ENCODE data around the gene MATK. TPM values are rescaled to one million over a fixed set of nuclear protein-coding genes. Genes with fewer than 3 reads are reported as not detected.
A peak's percentile ranks its signal among the peaks of the same experiment; 100 is the strongest.
"Not testable (repeated sequence)": the region's sequence is repeated elsewhere in the genome, so short reads cannot be mapped to it uniquely, and the experiment has no call there.

Gene MATK
- total RNA-seq, 2 donors from 2014 or later: 1.1 to 2.8 TPM

DNA sequence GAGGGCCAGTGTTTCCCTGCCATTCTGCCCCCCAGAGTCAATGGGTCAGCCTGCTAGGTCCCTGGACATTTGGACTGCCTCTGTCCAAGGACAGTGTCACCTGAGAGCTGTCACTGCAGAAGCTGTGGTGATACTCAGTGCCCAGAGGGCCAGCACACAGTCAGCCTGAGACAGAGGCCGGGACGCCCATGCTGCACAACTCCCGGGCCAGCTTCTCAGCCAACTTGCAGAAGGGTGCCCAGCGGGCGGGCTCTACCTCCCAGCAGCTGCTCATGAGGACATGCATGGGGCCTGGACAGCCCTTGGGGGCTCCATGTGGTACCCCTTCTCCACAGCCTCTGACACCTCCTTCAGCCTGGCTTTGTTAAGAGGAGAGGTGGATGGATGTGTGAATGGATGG, 10.3 kb downstream of the MATK start:
- intact Hi-C loops (cut with DNase I): no loop called here

DNA sequence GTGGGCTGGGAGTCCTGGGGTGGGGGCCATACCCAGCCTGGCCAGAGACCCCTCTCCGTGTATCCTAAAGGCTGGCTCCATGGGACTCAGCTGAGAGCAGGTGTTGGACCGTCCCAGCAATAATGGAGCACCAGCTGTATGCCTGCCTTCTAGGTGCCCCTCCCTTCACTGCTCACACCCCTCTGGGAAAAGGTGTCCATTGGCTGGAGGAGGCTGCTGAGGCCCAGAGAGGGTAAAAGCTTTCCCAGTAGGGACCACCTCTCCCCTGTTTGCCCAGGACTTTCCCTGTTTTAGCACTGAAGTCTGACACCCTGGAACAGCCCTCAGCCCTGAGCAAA, 10.8 kb downstream of the MATK start:
- intact Hi-C loops (cut with DNase I): no loop called here
- no peak for DNase-seq (ENCODE audit: low spot score)

More for the DNA sequence above, 10.3 kb downstream of the MATK start:
- no peak for DNase-seq (ENCODE audit: low spot score)

DNA sequence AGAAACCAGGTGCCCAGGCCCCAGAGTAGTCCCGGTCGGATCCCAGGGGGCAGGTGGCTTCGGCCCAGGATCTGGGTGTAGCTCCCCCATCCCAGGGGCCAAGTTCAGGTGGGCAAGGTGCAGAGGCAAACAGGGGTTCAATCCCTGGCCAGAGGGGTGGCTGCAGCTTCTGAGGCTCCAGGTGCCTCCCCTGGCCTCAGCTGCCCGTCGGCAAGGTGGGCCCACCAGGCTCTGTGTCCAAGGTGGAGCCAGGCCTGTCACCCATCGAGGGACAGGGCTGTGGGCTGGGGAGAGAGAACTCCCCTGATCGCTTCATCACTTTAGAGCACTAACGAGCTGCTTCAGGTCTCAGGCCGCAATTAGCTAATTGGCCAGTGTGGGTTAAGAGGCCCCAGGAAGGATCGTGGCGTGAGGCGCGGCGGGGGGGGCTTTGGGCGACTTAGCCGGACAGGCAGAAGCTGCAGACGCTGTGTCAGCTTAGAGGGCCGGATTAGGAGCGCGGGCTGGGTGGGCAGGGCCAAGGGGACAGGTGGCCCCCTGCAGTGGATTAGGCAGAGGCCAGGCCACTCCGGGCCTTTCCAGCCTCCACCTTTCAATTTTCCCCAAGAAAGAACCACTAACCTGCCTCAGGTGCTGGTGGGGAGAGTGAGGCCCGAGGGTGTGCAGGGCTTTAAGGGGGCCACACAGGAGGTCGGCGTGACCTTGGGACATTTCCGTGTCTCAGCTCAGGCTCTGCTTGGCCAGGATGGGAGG, 11.4 kb downstream of the MATK start:
- intact Hi-C loops (cut with DNase I): no loop called here
- DNase-seq (ENCODE audit: low spot score): no peak

DNA sequence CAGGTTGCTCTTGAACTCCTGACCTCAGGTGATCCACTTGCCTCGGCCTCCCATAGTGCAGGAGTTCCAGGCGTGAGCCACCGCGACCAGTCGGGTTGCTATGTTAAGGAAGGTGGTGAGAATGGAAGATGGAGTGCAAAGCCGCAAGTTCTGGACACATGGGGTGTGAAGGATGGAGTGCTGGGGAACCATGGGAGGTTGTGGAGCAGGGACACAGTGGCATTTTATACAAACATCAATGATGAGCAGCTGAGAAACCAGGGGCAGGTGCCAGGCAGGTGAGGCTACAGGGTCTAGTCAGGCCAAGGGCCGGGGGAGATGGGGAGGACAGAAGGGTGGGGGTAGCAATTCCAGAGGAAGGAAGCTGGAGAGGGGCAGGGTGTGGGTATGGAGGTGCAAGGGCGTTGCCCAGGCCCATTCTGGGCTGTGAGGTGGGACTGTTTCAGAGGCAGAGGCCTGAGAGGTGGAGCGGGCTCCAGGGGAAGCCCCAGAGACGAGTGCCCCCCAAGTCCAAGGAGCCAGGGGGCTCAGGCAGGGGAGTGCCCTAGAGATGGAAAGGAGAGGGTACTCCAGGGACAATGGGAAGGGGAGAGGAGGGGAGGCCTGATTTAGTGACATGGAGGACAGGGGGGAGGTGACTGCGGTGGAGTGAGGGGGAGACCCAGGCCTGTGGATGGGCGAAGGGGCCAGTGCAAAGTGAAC, 12.2 kb downstream of the MATK start:
- intact Hi-C loops (cut with DNase I): no loop called here
- no peak for DNase-seq (ENCODE audit: low spot score)

DNA sequence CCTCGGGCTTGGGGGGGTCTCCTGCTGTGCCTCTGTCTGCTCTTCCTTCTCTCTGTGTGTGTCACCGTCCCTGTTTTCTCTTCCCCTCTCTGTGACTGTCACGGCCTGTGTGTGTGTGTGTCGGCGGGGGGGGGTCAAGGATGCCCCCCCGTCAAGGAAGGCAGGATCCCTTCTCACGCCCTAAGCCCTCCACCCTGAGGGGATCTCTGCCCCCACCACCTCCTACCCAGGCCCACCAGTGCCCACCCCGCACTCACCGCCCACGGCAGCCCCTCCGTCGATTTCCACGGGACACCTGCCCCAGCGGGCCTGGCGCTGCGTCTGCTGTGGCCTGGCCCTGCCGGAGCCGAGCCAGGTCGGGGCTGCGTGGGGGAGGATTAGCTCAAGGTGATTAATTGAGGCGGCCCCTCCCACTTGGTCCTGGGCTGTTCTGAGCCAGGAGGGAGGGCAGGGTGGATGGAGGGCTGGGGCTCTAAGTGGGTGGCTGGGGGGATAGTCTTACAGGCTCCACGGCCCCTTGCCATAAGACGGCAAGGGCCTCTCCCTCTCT, 14.2 kb downstream of the MATK start, which contains the start of gene RAX2:
TSS of gene RAX2 (minus strand) at position 323 of the 550 bp plus-strand sequence. CDS start 486 bp downstream, outside the sequence.
- intact Hi-C loops (cut with DNase I): no loop called here
- DNase-seq (ENCODE audit: low spot score): no peak

DNA sequence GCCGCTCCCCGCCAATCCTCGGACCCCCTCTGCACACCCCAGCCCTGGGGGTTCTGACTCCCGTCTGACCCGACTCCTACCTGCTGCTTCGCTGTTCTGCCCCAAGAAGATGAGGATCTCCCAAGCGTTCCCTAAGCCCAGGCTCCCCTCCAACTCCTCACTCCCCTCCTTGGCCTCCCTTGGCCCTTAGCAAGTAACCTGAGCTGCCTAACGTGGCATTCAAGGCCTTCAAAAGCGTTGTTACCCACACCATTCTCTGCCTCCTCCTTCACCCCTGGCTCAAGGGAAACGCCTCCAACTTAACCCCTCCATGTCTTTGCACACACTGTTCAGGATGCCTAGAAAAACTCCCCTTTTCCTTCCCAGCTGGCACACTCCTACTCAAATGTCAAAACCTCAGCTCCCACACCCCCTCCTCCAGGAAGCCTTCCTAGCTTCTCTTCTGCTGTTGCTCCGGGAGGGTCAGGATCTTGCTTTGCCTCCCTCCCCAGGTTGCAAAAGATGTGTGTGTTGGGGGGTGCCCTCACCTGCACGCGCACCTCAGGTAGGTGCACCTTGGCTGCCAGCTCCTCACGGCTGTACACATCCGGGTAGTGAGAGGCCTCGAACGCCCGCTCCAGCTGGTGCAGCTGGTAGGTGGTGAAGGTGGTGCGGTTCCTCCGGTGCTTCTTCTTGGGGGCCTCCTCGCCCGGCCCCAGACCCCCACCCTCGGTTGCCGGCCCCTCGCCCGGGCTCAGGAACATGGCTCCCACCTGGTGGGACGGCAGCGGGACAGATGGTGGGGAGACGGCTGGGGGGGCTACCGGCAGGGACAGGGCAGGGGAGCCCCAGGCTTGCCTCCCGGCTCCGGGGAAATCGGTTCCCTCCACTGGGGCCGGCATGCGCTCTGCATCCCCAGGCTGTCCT, 14.9 kb downstream of the MATK start:
- intact Hi-C loops (cut with DNase I): no loop called here

DNA sequence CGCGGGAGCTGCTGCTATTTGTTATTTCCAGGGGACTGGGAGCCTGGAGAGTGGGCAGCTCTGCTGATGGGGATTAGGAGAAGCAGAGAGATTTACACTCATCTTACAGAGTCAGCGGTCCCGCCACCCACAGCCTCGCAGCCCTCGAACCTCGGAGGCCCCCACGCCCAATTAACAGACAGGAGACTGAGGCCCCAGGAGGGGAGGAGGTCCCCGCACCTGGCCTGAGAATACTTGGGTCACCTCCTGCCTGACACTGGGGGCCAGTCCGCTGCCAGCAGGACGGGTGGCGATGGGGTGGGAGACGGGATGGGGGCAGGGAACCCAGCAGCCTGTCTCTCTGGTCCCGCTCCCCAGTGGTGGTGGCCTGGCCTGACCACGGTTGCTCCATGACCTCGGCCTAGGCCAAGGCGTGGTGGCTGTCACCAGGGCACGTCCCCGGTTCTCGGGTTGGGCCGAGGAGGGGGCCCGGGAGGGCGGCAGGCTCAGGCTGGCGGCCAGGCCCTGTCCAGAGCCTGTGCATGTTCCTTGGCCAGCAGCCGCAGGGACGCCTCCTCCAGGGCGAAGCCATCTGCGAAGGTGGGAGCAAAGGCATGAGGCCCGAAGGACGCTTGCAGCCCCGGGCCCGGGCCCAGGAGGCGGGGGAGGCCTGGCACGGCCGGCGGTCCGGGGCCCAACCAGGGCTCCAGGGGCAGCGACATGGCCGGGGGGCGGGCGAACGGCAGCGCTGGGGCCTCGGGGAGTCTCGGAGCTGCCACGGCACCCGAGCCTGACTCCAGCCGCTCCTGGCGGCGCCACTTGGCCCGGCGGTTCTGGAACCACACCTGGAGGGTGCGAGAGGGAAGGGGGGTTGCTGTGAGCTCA, 15.8 kb downstream of the MATK start:
- intact Hi-C loops (cut with DNase I): no loop called here
- DNase-seq (ENCODE audit: low spot score): no peak

More for the DNA sequence above, 14.9 kb downstream of the MATK start:
- DNase-seq (ENCODE audit: low spot score): no peak

DNA sequence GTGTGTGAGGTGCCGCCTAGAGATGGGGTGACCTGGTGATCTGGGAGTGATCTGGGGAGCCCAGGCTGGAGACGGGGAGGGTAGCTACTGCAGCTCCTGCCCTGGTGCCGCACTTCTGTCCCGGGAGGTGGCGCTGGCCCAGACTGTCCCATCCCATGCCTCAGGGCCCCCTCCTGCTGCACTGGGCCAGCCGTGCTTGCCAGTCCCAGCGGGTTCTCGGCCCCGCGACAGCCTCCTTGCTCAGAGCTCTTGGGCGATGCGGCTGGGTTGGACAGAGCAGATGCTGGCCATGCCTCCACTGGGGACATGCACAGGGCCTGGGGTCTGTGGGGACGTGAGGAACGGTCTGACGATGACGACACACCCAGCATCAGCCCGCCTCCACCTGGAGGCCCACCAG, 16.7 kb downstream of the MATK start:
- intact Hi-C loops (cut with DNase I): no loop called here

DNA sequence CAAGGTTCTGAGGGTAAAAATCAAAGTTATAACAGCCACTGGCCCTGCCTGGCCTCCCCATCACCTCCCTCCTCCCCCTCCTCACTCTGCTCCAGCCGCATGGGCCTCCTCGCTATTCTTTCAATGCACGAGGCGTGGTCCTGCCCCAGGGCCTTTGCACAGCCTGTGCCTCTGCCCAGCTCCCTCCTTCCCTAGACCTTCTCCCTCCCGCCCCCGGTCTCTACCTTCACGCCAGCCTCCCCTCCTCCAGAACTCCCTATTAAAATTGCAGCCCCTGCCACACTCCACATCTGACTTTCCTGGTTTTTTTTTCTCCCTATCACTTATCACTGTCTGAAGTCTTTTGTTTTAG, 17.5 kb downstream of the MATK start:
- no peak for DNase-seq (ENCODE audit: low spot score)
- intact Hi-C loops (cut with DNase I): no loop called here

More for the DNA sequence above, 16.7 kb downstream of the MATK start:
- DNase-seq (ENCODE audit: low spot score): no peak

DNA sequence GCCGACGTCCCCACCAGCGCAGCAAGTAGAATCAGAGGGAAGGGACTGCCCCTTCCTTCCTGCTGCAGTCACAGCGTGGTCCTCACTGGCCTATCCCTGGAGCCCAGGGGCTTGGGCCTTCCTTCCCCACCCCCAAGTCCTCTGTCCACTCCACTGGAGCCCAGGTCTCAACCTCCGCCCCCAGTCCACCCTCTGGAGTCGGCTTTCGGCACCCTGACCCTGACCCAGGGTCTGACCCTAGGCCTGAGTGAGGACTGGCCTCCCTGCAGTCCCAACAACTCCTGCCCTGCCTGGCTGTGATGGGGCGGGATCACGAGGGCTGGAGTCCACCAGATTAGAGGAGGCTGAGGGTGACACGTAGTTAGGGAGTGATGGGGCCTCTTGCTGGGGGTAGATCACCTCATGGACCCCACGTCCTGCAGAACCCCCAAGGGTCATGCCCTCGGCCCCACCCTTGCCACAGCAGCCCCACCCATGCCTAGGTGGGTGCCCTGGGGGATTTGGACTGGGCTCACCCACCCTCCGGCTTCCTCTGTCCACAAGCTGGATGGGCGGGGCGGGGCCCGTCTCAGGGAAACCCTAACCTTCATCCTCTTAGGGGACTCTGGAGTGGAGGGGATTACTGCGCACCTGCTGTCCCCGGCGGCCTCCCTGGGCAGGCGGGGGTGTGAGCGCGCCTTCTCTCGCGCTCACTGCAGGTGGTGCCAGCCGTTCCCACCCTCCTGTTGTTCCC, 18.0 kb downstream of the MATK start:
- DNase-seq (ENCODE audit: low spot score): no peak
- intact Hi-C loops (cut with DNase I): no loop called here

DNA sequence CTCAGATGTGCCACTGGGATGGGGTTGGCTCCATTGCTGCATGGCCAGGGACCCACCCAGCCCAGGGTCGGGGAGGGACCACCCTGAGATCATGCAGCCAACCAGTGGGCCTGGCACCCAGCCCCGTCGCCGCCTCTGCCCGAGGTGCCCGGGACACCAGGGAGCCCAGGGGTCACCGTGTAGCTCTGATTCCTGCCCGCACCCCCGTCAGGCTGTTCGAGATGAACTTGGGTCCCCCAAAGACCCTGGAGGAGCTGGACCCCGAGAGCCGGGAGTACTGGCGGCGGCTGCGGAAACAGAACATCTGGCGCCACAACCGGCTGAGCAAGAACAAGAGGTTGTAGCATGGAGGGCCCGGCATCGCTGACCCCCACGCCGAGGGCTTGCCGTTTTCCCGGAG, 19.1 kb downstream of the MATK start:
- DNase-seq (ENCODE audit: low spot score): no peak
- intact Hi-C loops (cut with DNase I): no loop called here

DNA sequence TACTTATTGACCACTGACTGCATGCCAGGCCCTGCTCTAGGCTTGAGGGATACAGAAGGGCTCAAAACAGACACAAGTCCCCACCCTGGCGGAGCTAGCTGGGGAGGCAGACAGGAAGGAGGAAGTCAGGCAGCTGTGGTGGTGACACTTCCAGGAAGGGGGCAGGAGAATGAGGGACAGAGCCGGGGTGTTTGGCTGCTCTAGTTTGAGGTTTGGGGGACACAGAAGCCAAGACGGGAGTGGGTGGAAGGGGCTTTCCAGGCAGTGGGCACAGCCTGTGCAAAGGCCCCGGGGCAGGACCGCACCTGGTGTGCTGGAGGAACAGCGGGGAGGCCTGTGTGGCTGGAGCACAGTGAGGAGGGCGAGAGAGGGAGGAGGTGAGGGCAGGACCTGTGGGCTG, 19.7 kb downstream of the MATK start:
- no peak for DNase-seq (ENCODE audit: low spot score)
- intact Hi-C loops (cut with DNase I): no loop called here

DNA sequence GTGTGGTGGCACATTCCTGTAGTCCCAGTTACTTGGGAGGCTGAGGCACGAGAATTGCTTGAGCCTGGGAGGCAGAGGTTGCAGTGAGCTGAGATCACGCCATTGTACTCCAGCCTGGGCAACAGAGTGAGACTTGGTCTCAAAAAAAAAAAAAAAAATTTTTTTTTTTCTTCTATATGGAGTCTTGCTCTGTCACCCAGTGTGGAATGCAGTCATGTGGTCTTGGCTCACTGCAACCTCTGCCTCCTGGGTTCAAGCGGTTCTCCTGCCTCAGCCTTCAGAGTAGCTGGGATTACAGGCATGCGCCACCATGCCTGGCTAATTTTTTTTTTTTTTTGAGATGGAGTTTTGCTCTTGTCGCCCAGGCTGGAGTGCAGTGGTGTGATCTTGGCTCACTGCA, 20.4 kb downstream of the MATK start:
- DNase-seq (ENCODE audit: low spot score); intact Hi-C loops (cut with DNase I): not testable (repeated sequence)

DNA sequence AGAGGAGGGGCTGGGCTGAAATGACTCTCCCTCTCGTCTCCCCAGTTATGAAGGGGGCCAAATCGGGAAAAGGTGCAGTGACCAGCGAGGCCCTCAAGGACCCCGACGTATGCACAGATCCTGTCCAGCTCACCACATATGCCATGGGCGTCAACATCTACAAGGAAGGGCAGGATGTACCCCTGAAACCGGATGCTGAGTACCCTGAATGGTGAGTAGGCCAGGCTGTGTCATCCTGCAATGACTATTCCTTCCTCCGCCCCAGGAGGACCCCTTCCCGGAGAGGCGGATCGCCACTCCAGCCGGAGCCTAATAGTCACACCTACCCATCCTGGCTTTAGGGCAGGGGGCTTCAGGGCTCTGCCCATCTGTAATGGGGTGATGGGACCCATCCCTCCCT, 21.1 kb downstream of the MATK start:
- intact Hi-C loops (cut with DNase I): no loop called here
- DNase-seq (ENCODE audit: low spot score): no peak

DNA sequence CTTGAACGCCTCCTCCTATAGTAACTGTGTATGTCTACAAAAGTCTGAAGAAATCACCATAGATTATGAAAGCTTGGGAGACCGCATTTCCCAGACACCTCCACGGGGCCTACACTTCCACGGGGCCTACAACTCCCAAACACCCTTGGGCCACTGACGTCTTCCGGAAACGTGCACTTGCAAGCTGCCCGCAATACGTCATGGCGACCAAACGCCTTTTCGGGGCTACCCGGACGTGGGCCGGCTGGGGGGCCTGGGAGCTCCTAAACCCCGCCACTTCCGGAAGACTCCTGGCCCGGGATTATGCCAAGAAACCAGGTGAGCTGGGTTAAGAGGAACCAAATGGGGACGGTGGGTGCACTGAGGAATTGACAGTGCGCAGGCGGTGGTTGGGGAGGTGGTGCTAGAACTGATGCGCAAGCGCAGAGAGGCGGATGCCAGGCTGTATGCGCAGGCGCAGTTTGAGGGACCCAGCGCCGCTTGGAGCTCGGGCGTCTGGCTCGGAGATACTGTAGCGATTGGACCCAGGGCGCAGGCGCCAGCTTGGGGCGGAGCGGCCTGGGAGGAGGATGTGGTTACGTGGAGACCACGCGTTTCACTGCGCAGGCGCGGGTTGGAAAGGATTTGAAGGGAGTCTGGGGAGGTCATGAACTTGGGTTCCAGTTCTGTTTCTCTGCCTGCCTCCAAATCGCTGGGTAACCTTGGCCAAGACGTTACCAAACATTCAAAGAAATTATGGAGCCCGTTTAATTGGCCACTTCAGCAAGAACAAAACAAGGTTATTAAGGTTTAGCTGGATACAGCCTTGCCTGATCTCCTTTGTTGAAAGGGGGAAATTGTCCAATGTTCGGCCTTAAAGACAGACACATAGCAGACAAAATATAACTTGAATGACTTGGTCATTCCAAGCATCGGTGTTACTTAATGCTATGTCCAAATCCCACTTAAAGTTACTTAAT, 23.4 kb downstream of the MATK start, which contains the start of gene MRPL54:
TSS of gene MRPL54 (plus strand) at position 182 of the 959 bp plus-strand sequence. CDS start at position 201, 19 bp downstream.
- intact Hi-C loops (cut with DNase I): no loop called here

DNA sequence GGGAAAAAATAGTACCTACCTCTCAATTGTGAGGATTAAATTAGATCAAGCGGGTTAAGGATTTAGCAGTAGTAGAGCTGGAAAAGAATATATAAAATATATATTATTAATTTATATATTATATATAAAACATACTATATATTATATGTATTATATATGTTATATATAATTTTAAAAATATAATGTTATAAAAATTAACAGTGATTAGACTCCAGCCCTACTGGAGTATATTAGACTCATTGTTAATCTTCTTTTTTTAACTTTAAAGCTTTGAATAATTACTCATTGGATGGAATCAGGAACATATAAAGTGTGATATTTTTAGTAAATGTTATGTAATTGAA, 24.1 kb downstream of the MATK start:
- DNase-seq (ENCODE audit: low spot score): no peak
- intact Hi-C loops (cut with DNase I): no loop called here

More for the DNA sequence above, 23.4 kb downstream of the MATK start, which contains the start of gene MRPL54:
- peak; percentile 100 for DNase-seq (ENCODE audit: low spot score)

Measured in posterior vena cava (tissue), 2 donors.